ENCODE results near the gene DALRD3.

- TF ChIP-seq POLR2A (IDR thresholded peaks at IDR 0.05), result no peak
- TF ChIP-seq, protein P1, sequence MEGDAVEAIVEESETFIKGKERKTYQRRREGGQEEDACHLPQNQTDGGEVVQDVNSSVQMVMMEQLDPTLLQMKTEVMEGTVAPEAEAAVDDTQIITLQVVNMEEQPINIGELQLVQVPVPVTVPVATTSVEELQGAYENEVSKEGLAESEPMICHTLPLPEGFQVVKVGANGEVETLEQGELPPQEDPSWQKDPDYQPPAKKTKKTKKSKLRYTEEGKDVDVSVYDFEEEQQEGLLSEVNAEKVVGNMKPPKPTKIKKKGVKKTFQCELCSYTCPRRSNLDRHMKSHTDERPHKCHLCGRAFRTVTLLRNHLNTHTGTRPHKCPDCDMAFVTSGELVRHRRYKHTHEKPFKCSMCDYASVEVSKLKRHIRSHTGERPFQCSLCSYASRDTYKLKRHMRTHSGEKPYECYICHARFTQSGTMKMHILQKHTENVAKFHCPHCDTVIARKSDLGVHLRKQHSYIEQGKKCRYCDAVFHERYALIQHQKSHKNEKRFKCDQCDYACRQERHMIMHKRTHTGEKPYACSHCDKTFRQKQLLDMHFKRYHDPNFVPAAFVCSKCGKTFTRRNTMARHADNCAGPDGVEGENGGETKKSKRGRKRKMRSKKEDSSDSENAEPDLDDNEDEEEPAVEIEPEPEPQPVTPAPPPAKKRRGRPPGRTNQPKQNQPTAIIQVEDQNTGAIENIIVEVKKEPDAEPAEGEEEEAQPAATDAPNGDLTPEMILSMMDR (IDR thresholded peaks at IDR 0.05), result no peak
Measured at GRCh38 chr3:49018707-49019006, 277 bp upstream of the DALRD3 start.

All from right lobe of liver (tissue), 4 donors.